Activated CD4-positive, alpha-beta T cell treated with anti-CD3 and anti-CD28 coated beads, Interleukin-2, Interleukin-6, amounts not matched to agents 100 ng/mL and 50 ng/mL, durations not matched to agents 16 hours and 8 hours (primary cell): ENCODE data around the gene HOXB8.
A peak's percentile ranks its signal among the peaks of the same experiment; 100 is the strongest.

Experiments used
- DNase-seq: peaks from one replicate; pipeline ENCODE4 v3.0.0-alpha.2; 2020

HOXB8 gene

DNA sequence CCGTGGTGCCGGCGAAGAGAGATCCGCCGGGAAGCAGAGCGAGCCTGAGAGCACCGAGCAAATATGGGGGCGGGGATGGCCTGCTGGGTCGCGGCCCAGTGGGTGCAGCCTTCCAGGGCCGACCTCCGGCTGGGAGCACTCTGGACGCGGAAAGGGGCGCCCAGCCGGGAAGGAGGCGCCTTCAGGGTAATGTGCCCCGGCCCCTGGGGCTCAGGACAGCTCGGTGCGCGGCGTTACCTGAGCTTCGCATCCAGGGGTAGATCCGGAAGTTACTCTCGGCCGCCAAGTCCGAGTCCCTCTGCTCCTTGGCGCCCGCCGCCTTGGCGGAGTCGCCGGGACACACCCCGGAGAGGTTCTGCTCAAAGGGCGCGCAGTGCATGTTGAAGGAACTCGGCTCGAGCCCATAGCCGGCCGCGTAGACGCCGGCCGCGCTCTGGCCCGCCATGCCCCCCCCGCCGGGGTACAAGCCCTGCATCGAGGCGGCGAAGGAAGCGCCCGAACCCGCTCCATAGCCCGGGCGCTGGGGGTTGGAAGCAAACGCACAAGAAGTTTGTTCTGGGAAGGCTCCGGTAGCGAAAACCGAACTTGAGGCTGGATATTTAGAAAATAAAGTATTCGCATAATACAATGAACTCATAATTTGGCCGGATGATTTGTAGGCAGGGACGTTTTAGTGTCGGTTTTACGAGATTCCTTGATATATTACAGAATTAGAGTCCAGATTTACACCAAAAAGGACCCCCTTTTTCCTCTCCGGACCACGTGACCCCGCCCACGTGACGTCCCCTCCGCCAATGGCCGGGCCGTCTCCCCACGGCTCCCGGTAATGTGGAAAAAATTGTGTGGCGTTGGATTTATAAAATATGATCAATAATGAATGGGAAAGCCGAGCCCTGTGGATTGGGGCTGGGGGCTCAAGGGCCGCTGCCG is 4.5 kb downstream of the HOXB8 start, which contains the start of gene HOXB7:
TSS of gene HOXB7 (minus strand) at position 736 of the 930 bp plus-strand sequence. CDS start at position 637, 99 bp downstream.
- DNase-seq, result peak; percentile 76

DNA sequence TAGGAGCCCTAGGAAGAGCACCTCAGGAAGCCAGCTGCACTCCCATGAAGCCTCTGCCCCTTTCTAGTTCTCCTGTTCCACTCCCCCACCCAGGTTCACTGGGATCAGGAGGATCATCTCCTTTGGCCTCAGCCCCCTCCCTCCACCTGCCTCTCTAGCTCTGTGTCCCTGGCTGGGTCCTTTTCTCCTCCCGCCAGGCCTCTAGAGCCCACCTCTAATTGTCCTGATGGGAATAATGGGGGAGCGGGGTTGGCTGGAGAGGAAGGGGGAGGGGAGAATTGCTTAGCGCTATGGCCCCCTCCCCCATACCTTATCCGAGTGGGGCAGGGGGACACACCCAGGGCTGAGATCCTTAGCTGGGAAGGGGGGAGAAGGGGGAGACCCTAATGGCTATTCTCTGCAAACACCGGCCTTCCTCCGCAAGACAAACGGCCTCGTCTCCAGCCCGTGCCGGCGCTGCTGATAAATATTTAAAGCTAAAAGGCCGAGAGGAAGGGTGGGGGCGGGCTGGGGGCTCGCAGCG is 5.3 kb downstream of the HOXB8 start:
- no peak for DNase-seq

DNA sequence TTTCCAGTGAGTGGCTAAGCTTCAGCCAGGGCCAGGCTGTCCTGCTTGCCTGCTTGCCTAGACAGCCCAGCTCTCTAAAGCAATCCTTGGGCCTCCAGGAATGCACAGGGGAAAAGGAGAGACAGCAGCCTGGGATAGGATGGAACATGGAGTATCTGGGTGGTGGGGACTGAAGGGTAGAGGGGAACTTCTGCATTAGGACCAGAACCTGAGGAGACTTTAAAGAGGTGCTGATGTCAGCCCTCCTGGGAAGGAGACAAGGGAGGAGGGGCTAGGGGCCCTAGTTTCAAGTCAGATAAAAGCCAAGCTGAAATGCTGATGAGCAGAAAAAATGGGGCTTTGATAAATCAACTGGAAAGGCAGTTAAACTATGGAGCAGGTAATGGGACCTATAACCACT is 6.1 kb downstream of the HOXB8 start:
- DNase-seq, result no peak

DNA sequence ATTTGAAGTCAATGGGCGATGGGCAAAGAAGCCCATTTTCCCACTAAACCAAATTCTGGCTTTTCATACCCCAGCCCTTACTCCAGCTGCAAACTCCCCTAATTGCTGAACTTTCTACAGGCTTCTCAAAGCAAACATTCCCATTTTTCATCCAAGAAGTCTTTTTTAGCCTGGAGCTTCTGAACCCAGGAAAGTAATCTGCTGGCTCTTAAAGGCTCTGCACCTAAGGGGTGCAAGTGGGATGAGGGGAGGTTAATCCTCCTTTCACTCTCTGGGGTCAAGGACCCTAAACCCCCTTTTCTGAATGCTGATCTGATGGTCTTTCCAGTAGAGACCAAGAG is 6.6 kb downstream of the HOXB8 start:
- DNase-seq, result no peak

DNA sequence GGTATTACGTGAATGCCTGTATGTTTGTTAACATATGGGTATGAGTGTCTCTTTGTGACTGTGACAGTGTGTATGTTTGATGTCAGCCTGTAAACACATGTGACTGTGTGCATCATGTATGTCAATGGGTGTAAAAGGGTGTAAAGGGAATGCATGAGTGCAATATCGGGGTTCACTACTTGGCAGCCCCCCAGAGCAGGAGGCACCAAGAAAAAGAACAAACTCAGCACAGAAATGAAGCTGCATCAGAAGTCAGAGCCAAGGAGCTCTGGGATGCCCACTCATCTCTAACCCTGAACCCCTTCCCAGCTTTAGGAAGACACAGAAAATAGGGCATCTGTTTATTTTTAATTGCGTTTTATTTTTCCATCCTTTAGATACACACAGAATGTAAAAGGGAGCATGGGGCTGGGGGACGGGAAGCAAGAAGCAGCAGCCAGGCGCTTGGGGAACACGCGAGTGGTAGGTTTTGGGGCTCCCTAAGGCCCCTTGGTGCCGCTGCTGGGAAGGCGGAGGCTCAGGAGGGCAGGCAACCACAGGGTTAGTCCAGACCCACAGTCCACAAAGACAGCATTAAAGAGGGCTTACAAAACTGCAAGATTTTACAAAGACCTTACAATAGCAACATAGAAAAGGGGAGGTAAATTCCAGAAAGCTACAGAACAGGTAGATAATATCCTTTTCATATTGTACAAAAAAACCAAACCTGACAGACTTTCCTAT is 8.0 kb downstream of the HOXB8 start:
- no peak for DNase-seq

DNA sequence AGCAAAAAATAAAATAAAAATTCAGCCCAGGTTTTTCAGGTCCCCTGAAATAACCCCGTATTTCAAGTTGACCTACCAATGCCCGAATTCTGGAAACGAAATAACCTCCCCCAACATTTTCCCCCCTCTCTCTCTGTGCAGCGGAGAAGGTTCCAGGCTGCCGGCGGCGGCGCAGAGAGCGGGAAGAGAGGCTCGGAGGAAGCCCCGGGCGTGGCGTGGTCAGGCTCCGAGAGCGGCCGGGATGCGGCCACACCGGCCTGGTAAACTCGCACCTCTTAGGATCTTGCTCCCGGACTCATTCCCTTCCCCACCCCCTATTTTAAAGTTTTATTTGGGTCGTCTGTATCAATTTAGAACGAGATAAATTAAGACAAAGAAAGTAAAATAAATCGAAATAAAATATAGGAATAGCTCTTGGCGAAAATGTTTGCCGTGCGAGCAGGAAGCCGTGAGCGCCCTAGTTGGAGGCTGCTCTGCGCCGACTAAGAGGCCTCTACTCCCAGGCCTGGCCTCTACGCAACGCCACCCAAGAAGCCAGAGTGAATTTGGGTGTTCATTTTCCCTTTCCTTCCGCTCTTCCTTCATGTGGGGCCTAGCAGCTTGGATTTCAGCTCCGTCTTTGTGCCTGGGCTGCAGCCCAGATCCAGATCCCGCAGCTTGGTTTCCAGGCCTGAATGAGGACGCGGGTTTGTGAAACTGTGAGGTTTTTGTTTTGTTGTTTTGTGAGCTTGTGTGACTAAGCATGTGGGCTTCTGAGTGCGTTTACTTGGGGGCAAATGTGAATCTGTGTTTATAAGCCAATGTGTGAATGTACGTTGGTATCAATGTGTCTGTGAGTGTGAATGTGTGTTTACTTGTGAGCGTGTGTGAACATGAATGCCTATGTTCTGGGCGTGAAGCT is 8.9 kb downstream of the HOXB8 start:
- DNase-seq, result no peak

DNA sequence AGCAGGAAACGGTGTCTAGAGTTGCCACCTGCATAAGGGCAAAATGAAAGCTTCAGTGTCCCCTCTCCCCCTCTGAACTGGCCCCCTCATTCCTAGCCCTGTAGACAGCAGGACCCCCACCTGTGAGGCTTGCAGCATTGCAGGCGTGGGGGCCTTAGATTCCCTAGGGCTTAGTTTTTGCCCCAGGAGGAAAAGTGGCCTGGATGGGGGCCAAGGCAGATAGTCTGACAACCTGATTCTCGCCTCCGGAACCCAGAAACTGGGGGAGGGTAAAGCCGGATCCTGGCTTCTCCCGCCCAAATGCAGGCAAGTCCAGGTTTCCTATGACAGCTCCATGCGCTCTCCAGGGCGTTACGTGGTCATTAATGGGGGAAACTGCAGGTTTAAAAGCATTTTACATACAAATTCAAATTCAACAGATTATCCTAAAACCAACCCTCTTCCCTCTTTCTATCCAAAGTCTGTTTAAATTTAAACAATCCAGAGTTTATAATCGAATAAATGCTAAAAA is 9.6 kb downstream of the HOXB8 start:
- no peak for DNase-seq

DNA sequence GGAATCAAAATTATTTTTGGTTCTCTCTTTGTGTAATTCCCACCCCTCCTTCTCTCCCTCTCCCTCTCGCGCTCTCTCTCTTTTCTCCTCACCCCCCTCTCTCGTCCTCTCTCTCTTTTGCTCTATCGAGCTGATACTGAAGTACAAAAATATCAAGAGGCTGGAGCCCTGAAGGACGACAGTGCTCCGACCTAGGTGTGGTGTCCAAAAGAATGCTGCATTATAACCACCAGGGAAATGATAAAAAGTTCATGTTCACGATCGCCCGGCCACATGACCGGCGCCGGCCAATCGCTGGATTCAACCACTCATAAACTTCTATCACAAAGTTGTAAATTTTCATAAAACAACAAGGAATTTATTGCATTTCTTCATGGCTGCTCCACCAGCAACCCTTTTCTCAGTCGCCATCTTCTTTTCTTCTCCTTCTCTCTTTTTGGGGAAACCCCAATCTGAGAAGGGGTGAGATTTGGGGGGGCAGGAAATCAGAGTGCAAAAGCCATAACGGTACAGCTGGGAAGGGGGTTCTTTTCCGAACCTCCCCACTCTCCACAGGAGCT is 10.2 kb downstream of the HOXB8 start, which contains the start of gene HOXB6:
TSS of gene HOXB6 (minus strand) at position 217 of the 560 bp plus-strand sequence. CDS start 6,836 bp downstream, outside the sequence.
- no peak for DNase-seq

DNA sequence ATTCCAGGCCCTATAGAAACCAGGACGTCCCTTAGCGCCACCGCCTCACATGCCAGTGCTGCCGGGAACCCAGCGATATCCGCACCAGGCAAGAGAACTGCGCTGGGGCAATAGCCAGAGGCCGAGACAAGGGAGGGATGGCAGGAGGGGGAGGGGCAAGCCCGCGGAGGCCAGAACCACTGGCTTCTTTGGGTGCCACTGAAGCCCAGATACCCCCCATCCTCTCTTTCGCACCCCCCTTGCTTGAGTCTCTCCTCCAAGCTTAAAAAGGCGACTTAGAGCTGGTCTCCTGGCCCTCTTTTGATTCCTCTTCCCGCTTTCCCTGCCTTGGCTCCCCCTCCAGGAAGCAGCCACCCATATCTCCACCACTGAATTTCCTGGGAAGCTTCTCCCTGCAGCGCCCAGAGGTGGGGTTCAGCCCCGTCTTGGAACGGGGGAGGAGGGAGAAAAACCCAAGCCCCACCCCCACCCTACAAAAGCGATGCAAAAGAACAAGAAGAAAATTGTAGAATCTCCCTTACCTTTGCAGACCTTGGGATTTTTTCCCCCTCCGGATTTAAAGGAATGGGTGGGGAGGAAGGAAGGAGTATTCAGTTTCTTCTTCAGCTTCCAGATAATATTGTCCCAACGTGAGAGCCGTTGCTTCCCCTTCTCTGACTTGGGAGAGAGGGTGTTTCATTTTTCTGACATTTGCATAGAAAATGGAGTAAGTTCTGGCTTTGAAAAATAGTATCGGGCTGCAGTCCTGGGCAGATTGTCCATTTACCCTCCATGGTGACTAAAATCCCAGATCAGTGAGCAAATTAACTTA is 10.9 kb downstream of the HOXB8 start:
- DNase-seq, result no peak

DNA sequence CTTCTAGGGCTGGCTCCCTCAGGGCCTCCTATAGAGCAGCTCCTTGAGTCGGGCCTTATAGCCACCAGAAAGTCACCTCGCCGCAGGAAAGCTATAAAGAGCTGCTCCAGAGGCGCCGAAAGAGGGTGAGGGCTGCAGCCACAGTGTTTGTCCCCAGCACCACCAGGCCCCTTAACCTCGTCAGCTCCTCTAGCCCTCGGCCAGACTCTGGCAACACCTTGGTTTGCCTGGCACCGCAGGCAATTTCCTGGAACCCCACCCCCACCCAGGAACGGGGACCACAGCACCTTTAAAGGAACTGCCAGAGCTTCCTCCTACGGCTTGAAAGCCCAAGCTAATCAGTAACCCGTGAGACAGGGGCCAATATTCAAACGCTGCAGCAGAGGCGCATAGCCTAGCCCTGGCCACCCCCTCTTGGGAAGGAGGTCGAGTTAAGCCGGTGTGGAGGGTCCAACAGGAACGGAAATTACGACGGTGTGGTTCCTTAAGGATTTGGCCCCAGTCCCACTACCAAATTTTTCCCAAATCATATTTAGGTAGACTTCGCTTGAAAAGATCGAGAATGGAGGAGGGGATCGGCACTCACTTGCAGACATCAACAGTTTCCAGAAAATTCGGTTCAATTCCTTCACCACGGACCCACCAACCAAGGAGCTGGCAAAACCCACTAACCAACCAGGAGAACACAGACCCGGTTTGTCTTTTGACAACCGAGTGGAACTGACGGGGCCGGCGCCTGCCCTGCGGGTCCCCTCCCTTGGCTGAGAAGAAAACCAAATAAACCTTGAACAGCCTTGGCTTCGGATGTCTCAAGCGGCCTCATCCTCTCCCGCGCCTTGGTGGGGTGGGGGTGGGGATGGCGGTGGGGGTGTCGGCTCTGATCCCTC is 13.3 kb downstream of the HOXB8 start:
- DNase-seq, result no peak

DNA sequence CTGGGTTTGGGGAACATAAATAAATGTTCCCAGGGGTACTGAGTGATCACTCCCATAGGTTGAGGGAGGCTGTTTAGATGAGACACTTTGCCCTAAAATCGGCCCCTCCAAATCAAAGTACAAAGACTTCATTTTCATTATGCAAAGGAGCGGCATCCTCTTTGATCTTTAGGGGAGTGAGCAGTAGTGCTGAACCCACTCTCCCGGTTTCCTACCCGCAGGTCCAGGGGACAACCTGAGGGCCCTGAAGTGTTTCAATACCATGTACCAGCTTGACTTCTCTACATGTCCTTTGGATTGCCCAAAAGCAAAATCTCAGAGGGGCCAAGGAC is 13.9 kb downstream of the HOXB8 start:
- DNase-seq, result no peak

DNA sequence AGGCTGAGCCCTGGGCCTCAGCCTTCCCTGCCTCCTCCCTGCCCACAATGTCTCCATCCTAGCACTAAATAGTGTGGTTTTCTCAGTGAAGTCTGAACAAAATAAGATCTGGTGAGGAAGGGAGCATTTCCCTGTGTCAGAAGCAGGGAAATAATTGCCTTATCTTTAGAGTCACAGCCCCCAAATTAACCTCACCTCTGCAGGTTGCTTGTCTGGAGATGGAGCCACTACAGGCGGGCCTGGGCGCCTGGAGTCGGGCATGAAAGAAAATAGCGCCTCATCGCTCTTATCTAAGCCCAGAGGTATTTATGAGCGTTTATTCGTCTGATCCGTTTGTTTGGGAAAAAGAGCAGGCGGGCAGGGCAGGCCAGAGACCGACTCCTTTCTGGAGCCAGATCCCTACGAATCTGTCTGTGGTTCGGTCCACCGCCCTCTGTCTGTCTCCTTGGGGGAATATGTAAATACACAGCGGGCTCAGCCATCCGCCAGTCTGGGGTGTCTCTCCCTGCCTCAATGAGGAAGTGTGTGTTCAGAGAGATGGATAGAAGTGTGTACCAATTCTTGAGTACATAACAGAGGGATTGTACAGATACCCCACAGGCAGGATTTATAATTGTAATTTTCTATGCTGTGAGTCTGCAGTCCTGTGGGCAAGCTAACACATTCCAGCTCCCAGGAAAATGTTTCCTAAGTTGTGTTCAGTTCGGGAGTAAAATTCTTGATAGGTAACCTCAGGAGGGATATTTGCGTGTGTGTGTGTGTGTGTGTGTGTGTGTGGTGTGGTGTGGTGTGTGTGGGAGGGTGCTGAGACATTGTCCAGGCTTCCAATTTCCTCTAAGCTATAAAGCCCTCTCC is 14.6 kb downstream of the HOXB8 start:
- no peak for DNase-seq

DNA sequence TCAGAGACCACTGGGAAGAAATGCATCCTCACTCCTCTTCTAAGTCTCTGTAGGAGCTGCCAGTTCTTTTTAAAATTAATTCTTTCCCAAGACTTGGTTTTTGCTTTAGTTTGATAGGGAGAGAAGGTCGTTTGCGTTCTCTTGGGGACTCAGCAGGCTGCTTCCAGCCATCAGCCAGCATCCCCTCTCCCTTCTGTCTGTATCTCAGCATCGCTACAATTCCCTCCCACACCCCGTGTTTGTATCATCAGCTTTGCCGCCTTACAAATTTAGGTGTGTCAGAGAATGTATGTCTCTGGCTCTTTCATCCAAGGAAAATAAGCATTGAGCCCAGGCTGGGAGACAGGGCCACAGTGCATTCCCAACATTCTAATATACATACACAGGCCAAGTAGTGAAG is 15.7 kb downstream of the HOXB8 start:
- no peak for DNase-seq

DNA sequence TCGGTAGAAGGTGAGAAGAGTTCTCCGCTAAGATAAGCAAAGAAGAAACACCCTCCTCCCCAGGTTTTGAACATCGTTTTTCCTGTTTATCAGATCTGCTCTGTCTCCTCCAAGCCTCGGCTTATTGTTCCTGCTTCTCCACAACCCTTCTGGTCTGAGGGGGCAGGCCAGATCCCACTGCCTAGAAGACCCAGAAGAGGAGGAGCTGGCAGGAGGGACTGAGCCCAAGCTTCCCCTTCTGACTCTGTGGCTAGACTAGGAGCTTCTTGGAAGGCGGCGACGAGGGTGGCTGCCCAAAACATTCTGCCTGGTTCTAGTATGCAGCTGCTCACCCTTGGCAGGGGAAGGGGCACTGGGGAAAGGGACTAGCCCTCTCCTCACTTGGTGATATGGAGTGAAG is 16.4 kb downstream of the HOXB8 start:
- no peak for DNase-seq

DNA sequence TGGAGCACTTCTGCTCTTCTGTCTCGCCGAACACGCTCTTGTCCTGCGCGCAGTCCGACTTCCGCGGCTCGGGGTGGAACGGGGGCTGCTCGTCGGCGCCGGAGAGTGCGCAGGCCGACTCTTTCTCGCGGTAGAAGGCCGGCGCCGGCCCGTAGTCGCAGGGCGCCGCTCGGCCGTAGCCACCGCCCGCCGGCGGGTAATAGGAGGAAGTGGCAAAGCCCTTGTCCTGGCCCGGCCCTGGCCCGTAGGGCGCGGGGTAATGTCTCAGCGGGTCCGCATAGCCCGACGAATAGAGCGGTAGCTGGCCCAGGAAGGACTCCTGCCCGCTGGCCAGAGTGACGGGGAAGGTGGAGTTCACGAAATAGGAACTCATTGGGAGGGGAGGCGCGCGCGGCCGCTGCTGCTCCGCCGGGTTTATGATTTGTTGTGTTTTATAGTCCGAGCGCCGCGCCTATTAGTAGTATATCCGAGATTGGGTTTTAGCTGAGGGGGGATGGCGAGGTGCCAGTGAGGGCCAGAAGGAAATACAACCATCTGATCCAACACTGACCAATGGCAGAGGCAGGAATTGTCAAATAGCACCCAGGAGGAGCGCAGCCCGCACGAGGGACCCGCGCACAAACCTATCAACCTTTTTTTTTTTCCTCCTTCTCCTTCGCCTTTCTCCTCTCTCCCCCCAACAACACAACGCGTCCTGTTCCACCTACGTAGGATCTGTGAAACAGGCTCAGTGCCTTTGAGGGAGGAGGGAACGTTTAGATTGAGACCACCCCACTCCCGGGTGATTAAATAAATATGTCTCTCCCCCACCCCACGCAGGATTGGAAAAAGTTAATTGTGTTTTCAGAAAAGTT is 17.1 kb downstream of the HOXB8 start:
- DNase-seq, result peak; percentile 43

DNA sequence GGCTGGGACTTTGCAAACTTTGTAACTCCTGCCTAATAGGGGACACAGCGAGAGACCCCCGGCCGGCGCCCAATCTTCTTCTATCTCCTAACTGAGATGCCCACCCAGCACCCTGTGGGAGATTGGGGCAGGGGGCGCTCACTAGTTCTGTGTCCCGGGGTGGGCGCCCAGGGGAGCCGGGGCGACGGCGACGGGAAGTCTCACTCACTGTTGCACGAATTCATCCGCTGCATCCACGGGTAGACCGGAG is 17.6 kb downstream of the HOXB8 start:
- no peak for DNase-seq

DNA sequence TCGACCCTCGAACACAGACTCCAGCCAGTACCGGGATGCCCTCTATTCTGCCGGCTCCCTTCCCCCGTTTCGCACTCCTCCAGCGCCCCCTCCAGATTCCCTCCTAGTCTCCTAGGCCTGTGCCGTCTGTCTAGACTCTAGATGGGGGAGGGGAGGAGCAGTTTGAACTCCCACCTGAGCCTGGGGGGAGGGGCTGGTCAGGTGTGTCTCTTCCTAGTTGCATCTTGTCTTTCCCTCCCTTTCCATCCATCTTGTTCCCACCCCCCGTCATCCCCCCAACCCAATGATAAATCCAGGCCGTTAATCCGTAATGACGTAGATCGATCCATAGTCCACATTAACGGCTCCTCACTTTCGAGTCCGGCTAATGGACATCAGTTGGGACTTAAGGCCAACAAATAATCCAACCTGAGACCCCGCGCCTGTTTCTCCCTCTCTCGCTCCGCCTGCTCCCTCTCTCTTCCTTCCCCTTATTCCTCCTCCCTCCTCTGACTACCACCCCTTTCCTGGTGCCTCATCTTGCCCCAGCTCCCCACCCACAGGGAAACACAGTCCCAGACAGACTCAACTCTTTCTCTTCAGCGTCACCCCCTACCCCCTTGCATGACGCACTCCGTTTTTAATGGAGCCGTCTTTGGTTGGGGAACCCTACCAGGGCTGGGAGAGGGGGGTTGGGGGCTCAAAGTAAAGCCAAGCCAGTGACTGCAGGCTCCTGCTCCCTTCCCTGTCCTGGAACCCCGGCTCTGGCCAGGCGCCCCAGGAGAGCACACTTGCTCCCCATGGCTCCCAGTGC is 18.2 kb downstream of the HOXB8 start:
- DNase-seq, result no peak
